HepG2 (cell line): Measurements from ENCODE around the gene SEC63. TPM values are rescaled to one million over a fixed set of nuclear protein-coding genes. Genes with fewer than 3 reads are reported as not detected.

Source experiments
- ARNT ChIP-seq: fragments of 450-650 bp; IDR thresholded peaks from 2 replicates; pipeline ENCODE4 v1.6.1; 2017
- CCDC6 ChIP-seq: sonication (generic); formaldehyde crosslinking; IDR thresholded peaks from 2 replicates; pipeline ENCODE4 v1.8.1; 2022; ENCODE audit warnings: mild to moderate bottlenecking, missing genetic modification reagents, moderate library complexity
- MTA1 ChIP-seq: sonication (generic); formaldehyde crosslinking; IDR thresholded peaks from 2 replicates; pipeline ENCODE4 v1.4.0; 2020; ENCODE audit warnings: missing genetic modification reagents, mild to moderate bottlenecking, borderline replicate concordance
- PHB2 ChIP-seq: fragments of 450-650 bp; IDR thresholded peaks from 2 replicates; pipeline ENCODE4 v1.6.1; 2018; ENCODE audit not compliant: partially characterized antibody
- RCOR2 ChIP-seq: IDR thresholded peaks from 2 replicates; pipeline ENCODE4 v1.6.1; 2016; ENCODE audit warnings: missing biosample characterization, missing genetic modification reagents
- RXRB ChIP-seq: IDR thresholded peaks from 2 replicates; pipeline ENCODE4 v1.6.1; 2016; ENCODE audit warnings: borderline replicate concordance, missing genetic modification reagents, missing compliant biosample characterization
- SMAD9 ChIP-seq: sonication (generic); formaldehyde crosslinking; IDR thresholded peaks from 2 replicates; pipeline ENCODE4 v1.5.1; 2020; ENCODE audit warnings: mild to moderate bottlenecking, missing genetic modification reagents
- SOX6 ChIP-seq, 2 experiments: fragments of 450-650 bp in 1 of 2; sonication (generic) in 1 of 2; formaldehyde crosslinking in 1 of 2; IDR thresholded peaks; 2 replicates each; pipeline versions ENCODE4 v1.4.0 to v1.6.1; 2017 to 2020; ENCODE audit warnings: antibody characterized with exemption in 1 of 2, mild to moderate bottlenecking in 1 of 2, missing genetic modification reagents in 1 of 2
- SP1 ChIP-seq, 2 experiments: fragments of 450-650 bp in 1 of 2; sonication (generic) in 1 of 2; formaldehyde crosslinking in 1 of 2; IDR thresholded peaks; 2 replicates each; pipeline versions ENCODE4 v1.4.0 to v1.6.1; 2016 to 2020; ENCODE audit warnings: missing genetic modification reagents in 1 of 2
- SP2 ChIP-seq: sonication (generic); formaldehyde crosslinking; IDR thresholded peaks from 2 replicates; pipeline ENCODE4 v1.5.1; 2020; ENCODE audit warnings: mild to moderate bottlenecking, missing genetic modification reagents
- TAF1 ChIP-seq: sonication (generic); formaldehyde crosslinking; IDR thresholded peaks from 2 replicates; pipeline ENCODE4 v1.4.0; 2020; ENCODE audit warnings: missing genetic modification reagents
- TBL1XR1 ChIP-seq: fragments of 150-350 bp; IDR thresholded peaks from 2 replicates; pipeline ENCODE4 v1.6.1; 2014; ENCODE audit warnings: borderline replicate concordance, low read length; ENCODE audit not compliant: partially characterized antibody
- ZNF441 ChIP-seq: sonication (generic); formaldehyde crosslinking; IDR thresholded peaks from 2 replicates; pipeline ENCODE4 v1.7.0; 2021; ENCODE audit warnings: missing genetic modification reagents, borderline replicate concordance
- ZNF468 ChIP-seq: sonication (generic); formaldehyde crosslinking; IDR thresholded peaks from 2 replicates; pipeline ENCODE4 v1.8.0; 2022; ENCODE audit warnings: mild to moderate bottlenecking, moderate library complexity, missing genetic modification reagents
- ZNF556 ChIP-seq: sonication (generic); formaldehyde crosslinking; IDR thresholded peaks from 2 replicates; pipeline ENCODE4 v1.4.0; 2020; ENCODE audit warnings: mild to moderate bottlenecking, missing genetic modification reagents, borderline replicate concordance
- ZNF670 ChIP-seq: sonication (generic); formaldehyde crosslinking; IDR thresholded peaks from 2 replicates; pipeline ENCODE4 v1.8.0; 2022; ENCODE audit warnings: mild to moderate bottlenecking, missing genetic modification reagents, borderline replicate concordance
- ZNF788 ChIP-seq: sonication (generic); formaldehyde crosslinking; IDR thresholded peaks from 2 replicates; pipeline ENCODE4 v1.5.0; 2020; ENCODE audit warnings: mild to moderate bottlenecking, missing genetic modification reagents, borderline replicate concordance
- polyA plus RNA-seq, 8 experiments: library from polyadenylated mRNA; depleted of rRNA in 3 of 8; stranded (reverse) in 7 of 8; unstranded in 1 of 8; fragments of >200 nt; fragmentation: Illumina TruSeq in 4 of 8; extraction: Trizol in 4 of 8; gene quantifications; 2 replicates each; pipeline versions ENCODE4 v1.2.1 to v1.2.3, GENCODE V29; 2011 to 2016; ENCODE audit warnings: low read depth in 4 of 8, missing spikeins in 1 of 8, mixed read lengths in 1 of 8; ENCODE audit not compliant: insufficient read depth in 1 of 8
- total RNA-seq, 5 experiments: library from RNA; depleted of rRNA; stranded (reverse); fragments of >200 nt; fragmentation: Illumina TruSeq; extraction: Trizol; gene quantifications; 2 replicates each; pipeline ENCODE4 v1.2.3, GENCODE V29; 2016; ENCODE audit warnings: low read depth in 1 of 5
- TF ChIP-seq, protein P1 (sequence below): sonication (generic); formaldehyde crosslinking; IDR thresholded peaks from 2 replicates; pipeline ENCODE4 v1.4.0; 2020; ENCODE audit warnings: missing genetic modification reagents
- TF ChIP-seq, protein P2 (sequence below): sonication (generic); formaldehyde crosslinking; IDR thresholded peaks from 2 replicates; pipeline ENCODE4 v1.5.1; 2020; ENCODE audit warnings: mild to moderate bottlenecking, missing genetic modification reagents, borderline replicate concordance
- TF ChIP-seq, protein P3 (sequence below): sonication (generic); formaldehyde crosslinking; IDR thresholded peaks from 2 replicates; pipeline ENCODE4 v1.5.0; 2020; ENCODE audit warnings: missing genetic modification reagents

Gene SEC63
- total and polyA plus RNA-seq, 2 of the 13 experiments (the other 11 are each of a cell fraction or from before 2014, with no cell fraction given): 20.2 to 45.9 TPM

DNA sequence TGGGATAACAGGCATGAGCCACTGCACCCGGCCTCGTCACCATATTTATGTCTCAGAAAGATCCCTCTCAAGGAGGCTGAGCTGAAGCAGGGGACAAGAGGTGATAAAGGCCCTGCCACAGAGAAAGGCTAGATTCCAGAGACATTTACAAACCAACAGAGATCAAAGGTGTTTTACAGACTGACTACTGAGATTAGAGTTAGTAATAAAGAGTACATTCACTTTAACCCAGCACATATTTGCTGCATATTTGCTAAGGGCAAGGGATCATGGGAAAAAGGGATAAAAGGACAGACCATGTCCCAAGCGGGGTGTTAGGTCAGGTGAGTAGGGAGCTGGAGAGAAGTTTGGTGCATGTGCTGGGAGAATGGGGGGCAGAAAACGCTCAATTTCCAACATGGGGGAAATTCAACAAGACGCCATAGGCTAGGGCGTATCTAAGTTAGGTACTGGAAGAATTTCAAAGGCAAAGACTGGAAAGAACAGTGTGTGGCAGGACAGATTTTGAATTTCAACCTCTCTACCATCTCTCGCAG, 43.8 kb upstream of the SEC63 start (continued):
- TF ChIP-seq, protein P1, sequence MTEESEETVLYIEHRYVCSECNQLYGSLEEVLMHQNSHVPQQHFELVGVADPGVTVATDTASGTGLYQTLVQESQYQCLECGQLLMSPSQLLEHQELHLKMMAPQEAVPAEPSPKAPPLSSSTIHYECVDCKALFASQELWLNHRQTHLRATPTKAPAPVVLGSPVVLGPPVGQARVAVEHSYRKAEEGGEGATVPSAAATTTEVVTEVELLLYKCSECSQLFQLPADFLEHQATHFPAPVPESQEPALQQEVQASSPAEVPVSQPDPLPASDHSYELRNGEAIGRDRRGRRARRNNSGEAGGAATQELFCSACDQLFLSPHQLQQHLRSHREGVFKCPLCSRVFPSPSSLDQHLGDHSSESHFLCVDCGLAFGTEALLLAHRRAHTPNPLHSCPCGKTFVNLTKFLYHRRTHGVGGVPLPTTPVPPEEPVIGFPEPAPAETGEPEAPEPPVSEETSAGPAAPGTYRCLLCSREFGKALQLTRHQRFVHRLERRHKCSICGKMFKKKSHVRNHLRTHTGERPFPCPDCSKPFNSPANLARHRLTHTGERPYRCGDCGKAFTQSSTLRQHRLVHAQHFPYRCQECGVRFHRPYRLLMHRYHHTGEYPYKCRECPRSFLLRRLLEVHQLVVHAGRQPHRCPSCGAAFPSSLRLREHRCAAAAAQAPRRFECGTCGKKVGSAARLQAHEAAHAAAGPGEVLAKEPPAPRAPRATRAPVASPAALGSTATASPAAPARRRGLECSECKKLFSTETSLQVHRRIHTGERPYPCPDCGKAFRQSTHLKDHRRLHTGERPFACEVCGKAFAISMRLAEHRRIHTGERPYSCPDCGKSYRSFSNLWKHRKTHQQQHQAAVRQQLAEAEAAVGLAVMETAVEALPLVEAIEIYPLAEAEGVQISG (CRISPR knock-in tag): no peak; the same call in 1 of the 2 replicates
- TF ChIP-seq PHB2: no peak
- no peak for TF ChIP-seq TBL1XR1
- TF ChIP-seq SMAD9 (CRISPR knock-in tag): no peak
- TF ChIP-seq RCOR2 (CRISPR knock-in tag): peak; percentile 76; the same call in 1 of the 2 replicates
- no peak for TF ChIP-seq ZNF441
- TF ChIP-seq SP1 (IDR thresholded peaks at IDR 0.05): no peak
- no peak for TF ChIP-seq SP1 (CRISPR knock-in tag; IDR thresholded peaks at IDR 0.05)
- no peak for TF ChIP-seq SP2 (CRISPR knock-in tag)
- peak; percentile 54 for TF ChIP-seq RXRB (CRISPR knock-in tag)
- TF ChIP-seq, protein P2, sequence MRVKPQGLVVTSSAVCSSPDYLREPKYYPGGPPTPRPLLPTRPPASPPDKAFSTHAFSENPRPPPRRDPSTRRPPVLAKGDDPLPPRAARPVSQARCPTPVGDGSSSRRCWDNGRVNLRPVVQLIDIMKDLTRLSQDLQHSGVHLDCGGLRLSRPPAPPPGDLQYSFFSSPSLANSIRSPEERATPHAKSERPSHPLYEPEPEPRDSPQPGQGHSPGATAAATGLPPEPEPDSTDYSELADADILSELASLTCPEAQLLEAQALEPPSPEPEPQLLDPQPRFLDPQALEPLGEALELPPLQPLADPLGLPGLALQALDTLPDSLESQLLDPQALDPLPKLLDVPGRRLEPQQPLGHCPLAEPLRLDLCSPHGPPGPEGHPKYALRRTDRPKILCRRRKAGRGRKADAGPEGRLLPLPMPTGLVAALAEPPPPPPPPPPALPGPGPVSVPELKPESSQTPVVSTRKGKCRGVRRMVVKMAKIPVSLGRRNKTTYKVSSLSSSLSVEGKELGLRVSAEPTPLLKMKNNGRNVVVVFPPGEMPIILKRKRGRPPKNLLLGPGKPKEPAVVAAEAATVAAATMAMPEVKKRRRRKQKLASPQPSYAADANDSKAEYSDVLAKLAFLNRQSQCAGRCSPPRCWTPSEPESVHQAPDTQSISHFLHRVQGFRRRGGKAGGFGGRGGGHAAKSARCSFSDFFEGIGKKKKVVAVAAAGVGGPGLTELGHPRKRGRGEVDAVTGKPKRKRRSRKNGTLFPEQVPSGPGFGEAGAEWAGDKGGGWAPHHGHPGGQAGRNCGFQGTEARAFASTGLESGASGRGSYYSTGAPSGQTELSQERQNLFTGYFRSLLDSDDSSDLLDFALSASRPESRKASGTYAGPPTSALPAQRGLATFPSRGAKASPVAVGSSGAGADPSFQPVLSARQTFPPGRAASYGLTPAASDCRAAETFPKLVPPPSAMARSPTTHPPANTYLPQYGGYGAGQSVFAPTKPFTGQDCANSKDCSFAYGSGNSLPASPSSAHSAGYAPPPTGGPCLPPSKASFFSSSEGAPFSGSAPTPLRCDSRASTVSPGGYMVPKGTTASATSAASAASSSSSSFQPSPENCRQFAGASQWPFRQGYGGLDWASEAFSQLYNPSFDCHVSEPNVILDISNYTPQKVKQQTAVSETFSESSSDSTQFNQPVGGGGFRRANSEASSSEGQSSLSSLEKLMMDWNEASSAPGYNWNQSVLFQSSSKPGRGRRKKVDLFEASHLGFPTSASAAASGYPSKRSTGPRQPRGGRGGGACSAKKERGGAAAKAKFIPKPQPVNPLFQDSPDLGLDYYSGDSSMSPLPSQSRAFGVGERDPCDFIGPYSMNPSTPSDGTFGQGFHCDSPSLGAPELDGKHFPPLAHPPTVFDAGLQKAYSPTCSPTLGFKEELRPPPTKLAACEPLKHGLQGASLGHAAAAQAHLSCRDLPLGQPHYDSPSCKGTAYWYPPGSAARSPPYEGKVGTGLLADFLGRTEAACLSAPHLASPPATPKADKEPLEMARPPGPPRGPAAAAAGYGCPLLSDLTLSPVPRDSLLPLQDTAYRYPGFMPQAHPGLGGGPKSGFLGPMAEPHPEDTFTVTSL: no peak; the same call in none of the 2 replicates
- peak; percentile 54; the same call in 1 of the 2 replicates for TF ChIP-seq ZNF788 (CRISPR knock-in tag)
- TF ChIP-seq, protein P3, sequence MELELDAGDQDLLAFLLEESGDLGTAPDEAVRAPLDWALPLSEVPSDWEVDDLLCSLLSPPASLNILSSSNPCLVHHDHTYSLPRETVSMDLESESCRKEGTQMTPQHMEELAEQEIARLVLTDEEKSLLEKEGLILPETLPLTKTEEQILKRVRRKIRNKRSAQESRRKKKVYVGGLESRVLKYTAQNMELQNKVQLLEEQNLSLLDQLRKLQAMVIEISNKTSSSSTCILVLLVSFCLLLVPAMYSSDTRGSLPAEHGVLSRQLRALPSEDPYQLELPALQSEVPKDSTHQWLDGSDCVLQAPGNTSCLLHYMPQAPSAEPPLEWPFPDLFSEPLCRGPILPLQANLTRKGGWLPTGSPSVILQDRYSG (CRISPR knock-in tag): no peak
- no peak for TF ChIP-seq ARNT
- TF ChIP-seq TAF1 (CRISPR knock-in tag): peak; percentile 69
- TF ChIP-seq SOX6 (IDR thresholded peaks at IDR 0.05): no peak
- TF ChIP-seq SOX6 (CRISPR knock-in tag; IDR thresholded peaks at IDR 0.05): peak; percentile 54; the same call in 1 of the 2 replicates
- TF ChIP-seq CCDC6: no peak
- no peak for TF ChIP-seq ZNF468
- no peak for TF ChIP-seq ZNF556
- no peak for TF ChIP-seq MTA1 (CRISPR knock-in tag)
- TF ChIP-seq ZNF670 (CRISPR knock-in tag): peak; percentile 44; the same call in 1 of the 2 replicates
